Adipocyte (in vitro differentiated cells): ENCODE data around the gene NALCN.
A peak's percentile ranks its signal among the peaks of the same experiment; 100 is the strongest.

Source experiments
- DNase-seq: peaks from one replicate; pipeline ENCODE4 v3.0.0-alpha.2; 2015; ENCODE audit warnings: low read depth
- H3K27me3 ChIP-seq: replicated peaks from 2 replicates; pipeline ENCODE4 v1.7.0; 2013; ENCODE audit warnings: mild to moderate bottlenecking, low read length, moderate library complexity; ENCODE audit not compliant: control insufficient read depth, insufficient read depth
- H3K36me3 ChIP-seq: 2 replicates; pipeline ENCODE4 v1.7.0; 2013; ENCODE audit warnings: low read length, mild to moderate bottlenecking, moderate library complexity; ENCODE audit not compliant: control insufficient read depth, insufficient read depth, severe bottlenecking
- H3K4me1 ChIP-seq: 2 replicates; pipeline ENCODE4 v1.7.0; 2013; ENCODE audit warnings: mild to moderate bottlenecking, low read length, moderate library complexity; ENCODE audit not compliant: control insufficient read depth, insufficient read depth
- H3K4me3 ChIP-seq: 2 replicates; pipeline ENCODE4 v1.7.0; 2013; ENCODE audit warnings: mild to moderate bottlenecking, low read length, moderate library complexity
- H3K9ac ChIP-seq: 2 replicates; pipeline ENCODE4 v1.7.0; 2013; ENCODE audit warnings: mild to moderate bottlenecking, low read length, moderate library complexity
- H3K9me3 ChIP-seq: 2 replicates; pipeline ENCODE4 v1.7.0; 2013; ENCODE audit warnings: mild to moderate bottlenecking, low read length, moderate library complexity; ENCODE audit not compliant: control insufficient read depth

The NALCN gene

GRCh38 chr13:101116826-101117225 is 299.5 kb downstream of the NALCN start:
- no peak for DNase-seq
- no peaks in the 10 kb centered on the region for H3K36me3 ChIP-seq

GRCh38 chr13:101116341-101116740 is 300.0 kb downstream of the NALCN start:
- no peaks in the 10 kb centered on the region for H3K9me3 ChIP-seq
- H3K9ac ChIP-seq = no peak overlapping the region
- H3K36me3 ChIP-seq = no peaks in the 10 kb centered on the region
- H3K4me3 ChIP-seq = no peak overlapping the region
- DNase-seq = no peak
- no peaks in the 10 kb centered on the region for H3K27me3 ChIP-seq
- no peaks in the 10 kb centered on the region for H3K4me1 ChIP-seq

More at GRCh38 chr13:101116826-101117225, 299.5 kb downstream of the NALCN start:
- no peaks in the 10 kb centered on the region for H3K9me3 ChIP-seq
- H3K27me3 ChIP-seq = no peaks in the 10 kb centered on the region
- H3K4me1 ChIP-seq = no peaks in the 10 kb centered on the region
- no peak overlapping the region for H3K9ac ChIP-seq
- H3K4me3 ChIP-seq = no peak overlapping the region

- no peaks in the 10 kb centered on the region for H3K4me1 ChIP-seq
- H3K36me3 ChIP-seq = no peaks in the 10 kb centered on the region
- no peaks in the 10 kb centered on the region for H3K9me3 ChIP-seq
- no peak overlapping the region for H3K9ac ChIP-seq
- H3K27me3 ChIP-seq = no peaks in the 10 kb centered on the region
- no peak overlapping the region for H3K4me3 ChIP-seq
- peak; percentile 20 for DNase-seq
Observed at GRCh38 chr13:101115762-101116171, 300.5 kb downstream of the NALCN start.

GRCh38 chr13:101111894-101112293 is 304.4 kb downstream of the NALCN start:
- Histone ChIP-seq H3K27me3 (no peaks in the 10 kb centered on the region), H3K9ac (no peak overlapping the region), H3K9me3 (no peaks in the 10 kb centered on the region), H3K4me1 (no peaks in the 10 kb centered on the region), H3K4me3 (no peak overlapping the region), H3K36me3 (no peaks in the 10 kb centered on the region)
- DNase-seq = peak; percentile 34

GRCh38 chr13:101109005-101109404 is 307.3 kb downstream of the NALCN start:
- no peak for DNase-seq
- Histone ChIP-seq H3K9me3 (peaks cover 9% of the 10 kb centered on the region), H3K4me3 (no peak overlapping the region), H3K4me1 (no peaks in the 10 kb centered on the region), H3K36me3 (no peaks in the 10 kb centered on the region), H3K27me3 (no peaks in the 10 kb centered on the region), H3K9ac (no peak overlapping the region)

GRCh38 chr13:101098873-101099272 is 317.4 kb downstream of the NALCN start:
- Histone ChIP-seq H3K9me3 (no peaks in the 10 kb centered on the region), H3K36me3 (no peaks in the 10 kb centered on the region), H3K9ac (no peak overlapping the region), H3K4me3 (no peak overlapping the region), H3K4me1 (no peaks in the 10 kb centered on the region), H3K27me3 (peaks cover 4% of the 10 kb centered on the region)
- DNase-seq = no peak

GRCh38 chr13:101092985-101093384 is 323.3 kb downstream of the NALCN start:
- Histone ChIP-seq H3K36me3 (no peaks in the 10 kb centered on the region), H3K9me3 (no peaks in the 10 kb centered on the region), H3K27me3 (no peaks in the 10 kb centered on the region), H3K9ac (no peak overlapping the region), H3K4me1 (no peaks in the 10 kb centered on the region), H3K4me3 (no peak overlapping the region)
- no peak for DNase-seq

GRCh38 chr13:101090287-101090686 is 326.0 kb downstream of the NALCN start:
- Histone ChIP-seq H3K9ac (no peak overlapping the region), H3K4me3 (no peak overlapping the region), H3K4me1 (no peaks in the 10 kb centered on the region), H3K27me3 (peaks cover 3% of the 10 kb centered on the region), H3K9me3 (no peaks in the 10 kb centered on the region), H3K36me3 (no peaks in the 10 kb centered on the region)
- no peak for DNase-seq

- Histone ChIP-seq H3K9me3 (no peaks in the 10 kb centered on the region), H3K4me1 (no peaks in the 10 kb centered on the region), H3K4me3 (no peak overlapping the region), H3K27me3 (peaks cover 3% of the 10 kb centered on the region), H3K36me3 (no peaks in the 10 kb centered on the region), H3K9ac (no peak overlapping the region)
- DNase-seq = no peak
Observed at GRCh38 chr13:101085551-101085950, 330.8 kb downstream of the NALCN start.

GRCh38 chr13:101082441-101082840 is 333.9 kb downstream of the NALCN start:
- Histone ChIP-seq H3K4me1 (no peaks in the 10 kb centered on the region), H3K9me3 (no peaks in the 10 kb centered on the region), H3K9ac (no peak overlapping the region), H3K4me3 (no peak overlapping the region), H3K36me3 (no peaks in the 10 kb centered on the region), H3K27me3 (peaks cover 6% of the 10 kb centered on the region)
- DNase-seq = no peak

GRCh38 chr13:101080616-101081015 is 335.7 kb downstream of the NALCN start:
- DNase-seq = no peak
- no peaks in the 10 kb centered on the region for H3K36me3 ChIP-seq
- H3K27me3 ChIP-seq = peaks cover 6% of the 10 kb centered on the region
- H3K9me3 ChIP-seq = no peaks in the 10 kb centered on the region
- H3K9ac ChIP-seq = no peak overlapping the region
- no peak overlapping the region for H3K4me3 ChIP-seq
- no peaks in the 10 kb centered on the region for H3K4me1 ChIP-seq

- Histone ChIP-seq H3K9me3 (no peaks in the 10 kb centered on the region), H3K4me1 (no peaks in the 10 kb centered on the region), H3K27me3 (peaks cover 9% of the 10 kb centered on the region), H3K4me3 (no peak overlapping the region), H3K9ac (no peak overlapping the region), H3K36me3 (no peaks in the 10 kb centered on the region)
- peak; percentile 9 for DNase-seq
Observed at GRCh38 chr13:101065329-101065728, 351.0 kb downstream of the NALCN start.
